Endothelial cell of umbilical vein (primary cell): ENCODE data around the gene ARHGAP18. TPM values are rescaled to one million over a fixed set of nuclear protein-coding genes. Genes with fewer than 3 reads are reported as not detected.

ENCODE experiments used
- BruUV-seq: library from RNA; stranded (reverse); fragments of 400-500 nt; replicated peaks from 2 replicates; lab custom pipeline; 2021; lab: Mats Ljungman, UMichigan
- CTCF ChIA-PET: fragments of 300-600, 350-600 bp; sonication (Branson Sonifier 250); formaldehyde crosslinking; loops from one replicate; lab custom pipeline; 2021; ENCODE audit warnings: antibody characterized with exemption, inconsistent platforms; lab: Charles Lee
- POLR2A ChIA-PET: fragments of 300-600, 350-600 bp; sonication (Branson Sonifier 250); formaldehyde crosslinking; loops from one replicate; lab custom pipeline; 2021; ENCODE audit warnings: antibody characterized with exemption, inconsistent platforms; lab: Charles Lee
- DNase-seq: peaks from one replicate; pipeline ENCODE4 v3.0.0-alpha.2; 2011; ENCODE audit warnings: low read depth, low spot score
- FAIRE-seq: peaks from 2 replicates; lab custom pipeline; 2011; peaks lifted over from hg19 to GRCh38; lab: Jason Lieb, UNC
- H2AFZ ChIP-seq: 2 replicates; pipeline ENCODE4 v1.6.0; 2012; ENCODE audit warnings: low read depth, low read length, control low read depth, inconsistent platforms
- H3K27ac ChIP-seq: 2 replicates; pipeline ENCODE4 v1.5.1; 2011; ENCODE audit warnings: low read depth, mild to moderate bottlenecking, control low read depth, low read length, moderate library complexity; ENCODE audit not compliant: insufficient read depth
- H3K27me3 ChIP-seq, 2 experiments: 2 replicates each; pipeline versions ENCODE4 v1.6.0 to v1.6.1; 2011; ENCODE audit warnings: low read length in 2 of 2, mixed read lengths in 1 of 2; ENCODE audit not compliant: control insufficient read depth in 2 of 2, insufficient read depth in 2 of 2
- H3K36me3 ChIP-seq, 2 experiments: 2 replicates in 1 of 2; 3 replicates in 1 of 2; pipeline ENCODE4 v1.5.1; 2011; ENCODE audit warnings: low read length in 2 of 2, mild to moderate bottlenecking in 1 of 2, moderate library complexity in 1 of 2; ENCODE audit not compliant: control insufficient read depth in 2 of 2, insufficient read depth in 2 of 2; ENCODE audit errors: extremely low read depth in 1 of 2
- H3K4me1 ChIP-seq: 3 replicates; pipeline ENCODE4 v1.5.1; 2011; ENCODE audit warnings: mild to moderate bottlenecking, low read length; ENCODE audit not compliant: control insufficient read depth, insufficient read depth; ENCODE audit errors: extremely low read depth
- H3K4me2 ChIP-seq: 2 replicates; pipeline ENCODE4 v1.6.1; 2011; ENCODE audit warnings: low read length, control low read depth, mixed read lengths; ENCODE audit not compliant: insufficient read depth
- H3K4me3 ChIP-seq, 3 experiments: fragments of 200-600 bp in 1 of 3; sonication (generic), shearing (Covaris generic) in 1 of 3; replicated peaks in 1 of 3; 2 replicates each; pipeline ENCODE4 v1.5.1; 2011 to 2016; ENCODE audit warnings: control low read depth in 3 of 3, low read length in 3 of 3, mild to moderate bottlenecking in 2 of 3, inconsistent platforms in 1 of 3, low read depth in 1 of 3, moderate library complexity in 1 of 3; ENCODE audit not compliant: insufficient read depth in 1 of 3
- H3K79me2 ChIP-seq: 2 replicates; pipeline ENCODE4 v1.6.0; 2012; ENCODE audit warnings: low read length, inconsistent platforms; ENCODE audit not compliant: control insufficient read depth, insufficient read depth
- H3K9ac ChIP-seq: replicated peaks from 2 replicates; pipeline ENCODE3; 2011; ENCODE audit warnings: low read length, control low read depth; ENCODE audit not compliant: insufficient read depth; ENCODE audit errors: extremely low read depth
- H3K9me1 ChIP-seq: replicated peaks from 3 replicates; pipeline ENCODE4 v1.6.0; 2011; ENCODE audit warnings: mild to moderate bottlenecking, low read length; ENCODE audit not compliant: control insufficient read depth, insufficient read depth; ENCODE audit errors: extremely low read depth
- H3K9me3 ChIP-seq: replicated peaks from 2 replicates; pipeline ENCODE4 v1.5.1; 2012; ENCODE audit warnings: low read length, inconsistent platforms; ENCODE audit not compliant: control insufficient read depth, insufficient read depth
- H4K20me1 ChIP-seq: replicated peaks from 2 replicates; pipeline ENCODE3; 2011; ENCODE audit warnings: mild to moderate bottlenecking, low read length; ENCODE audit not compliant: control insufficient read depth, insufficient read depth; ENCODE audit errors: extremely low read depth
- CTCF ChIP-seq, 2 donors: IDR thresholded peaks; 1 replicate in 1 of 2; 2 replicates in 1 of 2; pipeline ENCODE4 v1.5.1; 2011; ENCODE audit warnings: low read length in 2 of 2, mild to moderate bottlenecking in 2 of 2, moderate library complexity in 2 of 2, control low read depth in 1 of 2, inconsistent platforms in 1 of 2, low read depth in 1 of 2; ENCODE audit not compliant: insufficient read depth in 1 of 2; ENCODE audit errors: extremely low read depth in 1 of 2
- EZH2 ChIP-seq: IDR thresholded peaks from 2 replicates; pipeline ENCODE4 v1.6.1; 2012; ENCODE audit warnings: borderline replicate concordance, low read depth, mild to moderate bottlenecking, moderate library complexity, low read length, inconsistent platforms; ENCODE audit not compliant: severe bottlenecking
- FOS ChIP-seq: IDR thresholded peaks from 2 replicates; pipeline ENCODE4 v1.6.1; 2011; ENCODE audit warnings: mild to moderate bottlenecking, low read length, moderate library complexity, borderline replicate concordance; ENCODE audit not compliant: insufficient read depth
- GATA2 ChIP-seq: IDR thresholded peaks from 2 replicates; pipeline ENCODE4 v1.7.0; 2011; ENCODE audit warnings: low read depth, mild to moderate bottlenecking, moderate library complexity, mixed read lengths, low read length; ENCODE audit not compliant: insufficient read length, insufficient read depth
- JUN ChIP-seq: IDR thresholded peaks from 2 replicates; pipeline ENCODE4 v1.6.1; 2011; ENCODE audit warnings: borderline replicate concordance, low read depth; ENCODE audit not compliant: insufficient read length, insufficient read depth
- MYC ChIP-seq: IDR thresholded peaks from one replicate; pipeline ENCODE4 v1.6.1; 2011; ENCODE audit warnings: mild to moderate bottlenecking, low read depth, low read length
- POLR2A ChIP-seq: IDR thresholded peaks from 2 replicates; pipeline ENCODE4 v1.6.1; 2012; ENCODE audit warnings: low read depth, mild to moderate bottlenecking, control low read depth, low read length
- POLR2AphosphoS5 ChIP-seq: IDR thresholded peaks from 2 replicates; pipeline ENCODE4 v1.6.1; 2012; ENCODE audit warnings: low read depth, mild to moderate bottlenecking, control low read depth, low read length, moderate library complexity; ENCODE audit not compliant: insufficient read depth
- dilution Hi-C: fragments of 300-500 bp; cut with MboI; formaldehyde crosslinking; loops from one replicate; pipeline ENCODE4 v1.15.0; 2019; ENCODE audit warnings: low sequenced_read_pairs; ENCODE audit not compliant: extremely low pct_ligation_motif_present
- intact Hi-C: fragments of 100-400 bp; cut with micrococcal nuclease; formaldehyde crosslinking; loops from one replicate; pipeline ENCODE4 v1.10.0; 2022
- polyA plus RNA-seq, 4 experiments: library from polyadenylated mRNA; depleted of rRNA in 3 of 4; stranded (reverse) in 3 of 4; unstranded in 1 of 4; fragments of >200 nt; gene quantifications; 2 replicates each; pipeline versions ENCODE4 v1.2.1 to v1.2.3, GENCODE V29; 2011 to 2012; ENCODE audit warnings: missing spikeins in 1 of 4
- total RNA-seq: library from RNA; stranded (reverse); gene quantifications from 2 replicates; pipeline ENCODE4 v1.2.3, GENCODE V29; 2021
- TF ChIP-seq, protein P1 (sequence below): IDR thresholded peaks from 2 replicates; pipeline ENCODE4 v1.6.1; 2011; ENCODE audit not compliant: insufficient read depth, insufficient read length

ARHGAP18 gene
- total and polyA plus RNA-seq, 2 donors (not counting 3 experiments of a cell fraction or from before 2014, with no cell fraction given) = 13.1 to 86.1 TPM

- no TSS peak for BruUV-seq
- peaks cover 4% of the 10 kb centered on the region for H3K4me1 ChIP-seq
- intact Hi-C loops = no loop called here
- H3K9me3 ChIP-seq = no peaks in the 10 kb centered on the region
- DNase-seq (no peak), FAIRE-seq (no peak)
- H2AFZ ChIP-seq = no peak overlapping the region
- no peaks in the 10 kb centered on the region for H4K20me1 ChIP-seq
- peaks cover 3% of the 10 kb centered on the region for H3K79me2 ChIP-seq
- no peak overlapping the region for H3K4me3 ChIP-seq
- H3K4me2 ChIP-seq = no peak overlapping the region
- dilution Hi-C loops = no loop called here
- POLR2A ChIA-PET = no interaction called here
- H3K36me3 ChIP-seq = peaks cover 6 to 38% of the 10 kb centered on the region in 2 experiments
- no peak overlapping the region for H3K9ac ChIP-seq
- CTCF ChIA-PET = interaction anchor here (0.7 to 1.0 kb wide), 2 partner anchors 23 to 115 kb away, joined by 3 to 4 read pairs; no protein-coding TSS in a partner anchor
- no peaks in the 10 kb centered on the region for H3K27me3 ChIP-seq
- no peak overlapping the region for H3K27ac ChIP-seq
- H3K9me1 ChIP-seq = no peaks in the 10 kb centered on the region
- no peak for TF ChIP-seq GATA2
- TF ChIP-seq, protein P1, sequence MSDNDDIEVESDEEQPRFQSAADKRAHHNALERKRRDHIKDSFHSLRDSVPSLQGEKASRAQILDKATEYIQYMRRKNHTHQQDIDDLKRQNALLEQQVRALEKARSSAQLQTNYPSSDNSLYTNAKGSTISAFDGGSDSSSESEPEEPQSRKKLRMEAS = no peak
- no peak for TF ChIP-seq POLR2A
- TF ChIP-seq POLR2AphosphoS5 = no peak
- no peak for TF ChIP-seq CTCF (IDR thresholded peaks at IDR 0.05; ENCODE audit: extremely low read depth in 1 of 2, insufficient read depth in 1 of 2, low read depth in 1 of 2, low read length in 2 of 2)
- no peak for TF ChIP-seq JUN
- no peak for TF ChIP-seq EZH2
- no peak for TF ChIP-seq FOS
- TF ChIP-seq MYC = no peak
These were observed 79.4 kb downstream of the ARHGAP18 start for GRCh38 chr6:129630596-129630995.
